GM18507 (cell line): ENCODE results near the gene LRRTM4.

Source experiments
- DNase-seq: peaks from one replicate; pipeline ENCODE4 v3.0.0; 2011; ENCODE audit warnings: low read depth; ENCODE audit not compliant: insufficient read length; ENCODE audit errors: extremely low spot score
- FAIRE-seq: peaks from 2 replicates; lab custom pipeline; 2011; peaks lifted over from hg19 to GRCh38; lab: Jason Lieb, UNC

LRRTM4 gene

GRCh38 chr2:77336013-77336412, 186.2 kb downstream of the LRRTM4 start:
- DNase-seq (no peak), FAIRE-seq (no peak)

GRCh38 chr2:77328134-77328931, 193.8 kb downstream of the LRRTM4 start:
- FAIRE-seq (no peak), DNase-seq (no peak)

GRCh38 chr2:77325395-77325794, 196.8 kb downstream of the LRRTM4 start:
- FAIRE-seq (no peak), DNase-seq (no peak)

GRCh38 chr2:77322431-77322830, 199.7 kb downstream of the LRRTM4 start:
- FAIRE-seq (no peak), DNase-seq (no peak)

- DNase-seq (no peak), FAIRE-seq (no peak)
Observed at GRCh38 chr2:77314721-77315120, 207.5 kb downstream of the LRRTM4 start.

- FAIRE-seq (no peak), DNase-seq (no peak)
Observed at GRCh38 chr2:77310416-77310815, 211.8 kb downstream of the LRRTM4 start.

GRCh38 chr2:77309725-77310124, 212.5 kb downstream of the LRRTM4 start:
- FAIRE-seq, result no peak
- no peak for DNase-seq

- FAIRE-seq (no peak), DNase-seq (no peak)
Observed at GRCh38 chr2:77301441-77301840, 220.7 kb downstream of the LRRTM4 start.

GRCh38 chr2:77296791-77297190, 225.4 kb downstream of the LRRTM4 start:
- no peak for DNase-seq
- no peak for FAIRE-seq

GRCh38 chr2:77294474-77294873, 227.7 kb downstream of the LRRTM4 start:
- DNase-seq (no peak), FAIRE-seq (no peak)

GRCh38 chr2:77284353-77284752, 237.8 kb downstream of the LRRTM4 start:
- FAIRE-seq (no peak), DNase-seq (no peak)

- no peak for FAIRE-seq
Observed at GRCh38 chr2:77271262-77271661, 250.9 kb downstream of the LRRTM4 start.

GRCh38 chr2:77270433-77270832, 251.7 kb downstream of the LRRTM4 start:
- DNase-seq (no peak), FAIRE-seq (no peak)

More at GRCh38 chr2:77271262-77271661, 250.9 kb downstream of the LRRTM4 start:
- DNase-seq, result no peak

GRCh38 chr2:77268626-77269025, 253.6 kb downstream of the LRRTM4 start:
- FAIRE-seq, result no peak
- DNase-seq, result no peak

GRCh38 chr2:77232909-77233425, 289.2 kb downstream of the LRRTM4 start:
- no peak for FAIRE-seq
- DNase-seq, result no peak

- FAIRE-seq, result no peak
- DNase-seq, result no peak
Observed at GRCh38 chr2:77228391-77228790, 293.8 kb downstream of the LRRTM4 start.

GRCh38 chr2:77210725-77211124, 311.5 kb downstream of the LRRTM4 start:
- FAIRE-seq (no peak), DNase-seq (no peak)

GRCh38 chr2:77207331-77207730, 314.8 kb downstream of the LRRTM4 start:
- FAIRE-seq, result no peak
- DNase-seq, result no peak

- DNase-seq, result no peak
- FAIRE-seq, result no peak
Observed at GRCh38 chr2:77201755-77202154, 320.4 kb downstream of the LRRTM4 start.

- DNase-seq, result no peak
- no peak for FAIRE-seq
Observed at GRCh38 chr2:77199411-77199810, 322.8 kb downstream of the LRRTM4 start.

GRCh38 chr2:77193858-77194448, 328.2 kb downstream of the LRRTM4 start:
- FAIRE-seq (no peak), DNase-seq (no peak)
